ENCODE data around the gene TMEM240.
"Not testable (repeated sequence)": the region's sequence is repeated elsewhere in the genome, so short reads cannot be mapped to it uniquely, and the experiment has no call there.

DNA sequence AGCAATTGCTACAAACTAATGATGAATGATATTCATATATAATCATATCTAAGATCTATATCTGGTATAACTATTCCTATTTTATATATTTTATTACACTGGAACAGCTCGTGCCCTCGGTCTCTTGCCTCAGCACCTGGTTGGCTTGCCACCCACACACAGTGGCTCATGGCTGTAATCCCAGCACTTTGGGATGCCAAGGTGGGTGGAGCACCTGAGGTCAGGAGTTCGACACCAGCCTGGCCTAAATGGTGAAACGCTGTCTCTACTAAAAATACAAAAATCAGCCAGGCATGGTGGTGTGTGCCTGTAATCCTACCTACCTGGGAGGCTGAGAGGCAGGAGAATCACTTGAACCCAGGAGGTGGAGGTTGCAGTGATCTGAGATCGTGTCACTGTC, 34.6 kb downstream of the TMEM240 start:
- TF ChIP-seq, protein P1, sequence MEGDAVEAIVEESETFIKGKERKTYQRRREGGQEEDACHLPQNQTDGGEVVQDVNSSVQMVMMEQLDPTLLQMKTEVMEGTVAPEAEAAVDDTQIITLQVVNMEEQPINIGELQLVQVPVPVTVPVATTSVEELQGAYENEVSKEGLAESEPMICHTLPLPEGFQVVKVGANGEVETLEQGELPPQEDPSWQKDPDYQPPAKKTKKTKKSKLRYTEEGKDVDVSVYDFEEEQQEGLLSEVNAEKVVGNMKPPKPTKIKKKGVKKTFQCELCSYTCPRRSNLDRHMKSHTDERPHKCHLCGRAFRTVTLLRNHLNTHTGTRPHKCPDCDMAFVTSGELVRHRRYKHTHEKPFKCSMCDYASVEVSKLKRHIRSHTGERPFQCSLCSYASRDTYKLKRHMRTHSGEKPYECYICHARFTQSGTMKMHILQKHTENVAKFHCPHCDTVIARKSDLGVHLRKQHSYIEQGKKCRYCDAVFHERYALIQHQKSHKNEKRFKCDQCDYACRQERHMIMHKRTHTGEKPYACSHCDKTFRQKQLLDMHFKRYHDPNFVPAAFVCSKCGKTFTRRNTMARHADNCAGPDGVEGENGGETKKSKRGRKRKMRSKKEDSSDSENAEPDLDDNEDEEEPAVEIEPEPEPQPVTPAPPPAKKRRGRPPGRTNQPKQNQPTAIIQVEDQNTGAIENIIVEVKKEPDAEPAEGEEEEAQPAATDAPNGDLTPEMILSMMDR (conservative IDR thresholded peaks at IDR 0.05; ENCODE audit: low read depth, low read length): not testable (repeated sequence)
- not testable (repeated sequence) for TF ChIP-seq EZH2 (IDR thresholded peaks at IDR 0.05; ENCODE audit: low read length, unreplicated experiment)

Measured in PC-3 (cell line).